SK-N-SH treated with all-trans-retinoic acid at 6 μM for 48 hours (cell line): ENCODE data around the gene OR4E2.

Experiments used
- ATAC-seq: fragments of 200-7000 bp; cut with Tn5 transposase; 3 replicates; pipeline ENCODE4 v1.9.1; 2020; ENCODE audit warnings: mild to moderate bottlenecking, moderate library complexity
- ARNTL ChIP-seq: fragments of 450-650 bp; formaldehyde crosslinking; IDR thresholded peaks from 2 replicates; pipeline ENCODE4 v1.5.0; 2020; ENCODE audit warnings: low read depth, mild to moderate bottlenecking, moderate library complexity, borderline replicate concordance
- BACH2 ChIP-seq: fragments of 250-450 bp; sonication (Bioruptor Pico); IDR thresholded peaks from 2 replicates; pipeline ENCODE4 v1.9.0; 2021; ENCODE audit warnings: mild to moderate bottlenecking, borderline replicate concordance
- CSRNP3 ChIP-seq: fragments of 250-450 bp; sonication (Bioruptor Pico); IDR thresholded peaks from 2 replicates; pipeline ENCODE4 v1.5.1; 2021; ENCODE audit warnings: mild to moderate bottlenecking, moderate library complexity
- ESRRG ChIP-seq: fragments of 250-450 bp; sonication (Bioruptor Pico); IDR thresholded peaks from 2 replicates; pipeline ENCODE4 v1.6.1; 2021; ENCODE audit warnings: mild to moderate bottlenecking
- GLIS3 ChIP-seq: fragments of 250-450 bp; sonication (Bioruptor Pico); IDR thresholded peaks from 2 replicates; pipeline ENCODE4 v1.5.0; 2020; ENCODE audit warnings: mild to moderate bottlenecking, moderate library complexity
- ISL1 ChIP-seq: fragments of 250-450 bp; sonication (Bioruptor Pico); IDR thresholded peaks from 2 replicates; pipeline ENCODE4 v2.1.2; 2022; ENCODE audit warnings: mild to moderate bottlenecking, moderate library complexity
- OSR1 ChIP-seq: fragments of 250-450 bp; sonication (Bioruptor Pico); IDR thresholded peaks from 2 replicates; pipeline ENCODE4 v1.8.0; 2022; ENCODE audit warnings: moderate library complexity, mild to moderate bottlenecking, inconsistent platforms
- PATZ1 ChIP-seq: fragments of 250-450 bp; sonication (Bioruptor Pico); IDR thresholded peaks from 2 replicates; pipeline ENCODE4 v1.8.0; 2020; ENCODE audit warnings: mild to moderate bottlenecking, moderate library complexity, borderline replicate concordance
- RARB ChIP-seq: fragments of 250-450 bp; sonication (Bioruptor Pico); IDR thresholded peaks from 2 replicates; pipeline ENCODE4 v1.8.0; 2021; ENCODE audit warnings: mild to moderate bottlenecking, moderate library complexity
- SNAI2 ChIP-seq: fragments of 250-450 bp; sonication (Bioruptor Pico); IDR thresholded peaks from 2 replicates; pipeline ENCODE4 v1.5.0; 2020; ENCODE audit warnings: mild to moderate bottlenecking, moderate library complexity
- TCF4 ChIP-seq: fragments of 250-450 bp; sonication (Bioruptor Pico); IDR thresholded peaks from 2 replicates; pipeline ENCODE4 v1.8.0; 2021; ENCODE audit warnings: mild to moderate bottlenecking, moderate library complexity, borderline replicate concordance
- TOX ChIP-seq: fragments of 250-450 bp; sonication (Bioruptor Pico); IDR thresholded peaks from 2 replicates; pipeline ENCODE4 v1.8.0; 2021; ENCODE audit warnings: mild to moderate bottlenecking, moderate library complexity, borderline replicate concordance
- ZC3H10 ChIP-seq: fragments of 250-450 bp; sonication (Bioruptor Pico); IDR thresholded peaks from 2 replicates; pipeline ENCODE4 v1.5.1; 2021; ENCODE audit warnings: mild to moderate bottlenecking, moderate library complexity
- ZFP30 ChIP-seq: fragments of 450-650 bp; formaldehyde crosslinking; IDR thresholded peaks from 2 replicates; pipeline ENCODE4 v1.5.0; 2022; ENCODE audit warnings: mild to moderate bottlenecking, moderate library complexity
- ZNF70 ChIP-seq: fragments of 450-650 bp; formaldehyde crosslinking; IDR thresholded peaks from 2 replicates; pipeline ENCODE4 v1.5.0; 2020; ENCODE audit warnings: mild to moderate bottlenecking, moderate library complexity
- ZNF8 ChIP-seq: fragments of 450-650 bp; formaldehyde crosslinking; IDR thresholded peaks from 2 replicates; pipeline ENCODE4 v1.5.0; 2020; ENCODE audit warnings: mild to moderate bottlenecking, moderate library complexity
- TF ChIP-seq, protein P1 (sequence below): fragments of 250-450 bp; sonication (Bioruptor Pico); IDR thresholded peaks from 2 replicates; pipeline ENCODE4 v1.5.1; 2020; ENCODE audit warnings: low read depth, mild to moderate bottlenecking, moderate library complexity
- TF ChIP-seq, protein P2 (sequence below): fragments of 250-450 bp; sonication (Bioruptor Pico); IDR thresholded peaks from 2 replicates; pipeline ENCODE4 v1.5.0; 2020; ENCODE audit warnings: mild to moderate bottlenecking, moderate library complexity

The OR4E2 gene

DNA sequence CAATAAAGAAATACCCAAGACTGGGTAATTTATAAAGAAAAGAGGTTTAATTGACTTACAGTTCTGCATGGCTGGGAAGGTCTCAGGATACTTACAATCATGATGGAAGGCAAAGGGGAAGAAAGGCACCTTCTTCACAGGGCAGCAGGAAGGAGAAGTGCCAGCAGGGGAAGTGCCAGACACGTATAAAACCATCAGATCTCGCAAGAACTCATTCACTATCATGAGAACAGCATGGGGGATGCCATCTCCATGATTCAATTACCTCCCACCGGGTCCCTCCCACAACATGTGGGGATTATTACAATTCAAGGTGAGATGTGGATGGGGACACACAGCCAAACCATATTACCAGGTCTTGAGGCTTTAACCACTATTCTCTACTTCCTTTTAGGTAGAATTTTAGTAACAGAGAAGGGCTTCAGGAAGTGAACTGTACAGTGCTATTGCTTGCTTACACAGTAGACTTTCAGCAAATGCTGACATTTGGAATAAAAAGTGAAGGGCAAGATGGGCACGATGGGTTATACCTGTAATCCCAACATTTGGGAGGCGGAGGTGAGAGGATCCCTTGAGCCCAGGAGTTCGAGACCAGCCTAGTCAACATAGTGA is 60.8 kb downstream of the OR4E2 start:
- ATAC-seq: no peak
- TF ChIP-seq ZNF70 (CRISPR knock-in tag) (no peak), ESRRG (CRISPR knock-in tag) (no peak), ARNTL (CRISPR knock-in tag) (no peak), TCF4 (CRISPR knock-in tag) (no peak), ZFP30 (CRISPR knock-in tag) (no peak), OSR1 (CRISPR knock-in tag) (no peak), CSRNP3 (no peak), GLIS3 (CRISPR knock-in tag) (no peak), SNAI2 (no peak), ISL1 (CRISPR knock-in tag) (no peak), ZC3H10 (no peak), PATZ1 (CRISPR knock-in tag) (no peak), BACH2 (CRISPR knock-in tag) (no peak), TOX (no peak), RARB (CRISPR knock-in tag) (no peak), ZNF8 (no peak)
- TF ChIP-seq, protein P1, sequence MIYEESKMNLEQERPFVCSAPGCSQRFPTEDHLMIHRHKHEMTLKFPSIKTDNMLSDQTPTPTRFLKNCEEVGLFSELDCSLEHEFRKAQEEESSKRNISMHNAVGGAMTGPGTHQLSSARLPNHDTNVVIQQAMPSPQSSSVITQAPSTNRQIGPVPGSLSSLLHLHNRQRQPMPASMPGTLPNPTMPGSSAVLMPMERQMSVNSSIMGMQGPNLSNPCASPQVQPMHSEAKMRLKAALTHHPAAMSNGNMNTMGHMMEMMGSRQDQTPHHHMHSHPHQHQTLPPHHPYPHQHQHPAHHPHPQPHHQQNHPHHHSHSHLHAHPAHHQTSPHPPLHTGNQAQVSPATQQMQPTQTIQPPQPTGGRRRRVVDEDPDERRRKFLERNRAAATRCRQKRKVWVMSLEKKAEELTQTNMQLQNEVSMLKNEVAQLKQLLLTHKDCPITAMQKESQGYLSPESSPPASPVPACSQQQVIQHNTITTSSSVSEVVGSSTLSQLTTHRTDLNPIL (CRISPR knock-in tag): no peak
- TF ChIP-seq, protein P2, sequence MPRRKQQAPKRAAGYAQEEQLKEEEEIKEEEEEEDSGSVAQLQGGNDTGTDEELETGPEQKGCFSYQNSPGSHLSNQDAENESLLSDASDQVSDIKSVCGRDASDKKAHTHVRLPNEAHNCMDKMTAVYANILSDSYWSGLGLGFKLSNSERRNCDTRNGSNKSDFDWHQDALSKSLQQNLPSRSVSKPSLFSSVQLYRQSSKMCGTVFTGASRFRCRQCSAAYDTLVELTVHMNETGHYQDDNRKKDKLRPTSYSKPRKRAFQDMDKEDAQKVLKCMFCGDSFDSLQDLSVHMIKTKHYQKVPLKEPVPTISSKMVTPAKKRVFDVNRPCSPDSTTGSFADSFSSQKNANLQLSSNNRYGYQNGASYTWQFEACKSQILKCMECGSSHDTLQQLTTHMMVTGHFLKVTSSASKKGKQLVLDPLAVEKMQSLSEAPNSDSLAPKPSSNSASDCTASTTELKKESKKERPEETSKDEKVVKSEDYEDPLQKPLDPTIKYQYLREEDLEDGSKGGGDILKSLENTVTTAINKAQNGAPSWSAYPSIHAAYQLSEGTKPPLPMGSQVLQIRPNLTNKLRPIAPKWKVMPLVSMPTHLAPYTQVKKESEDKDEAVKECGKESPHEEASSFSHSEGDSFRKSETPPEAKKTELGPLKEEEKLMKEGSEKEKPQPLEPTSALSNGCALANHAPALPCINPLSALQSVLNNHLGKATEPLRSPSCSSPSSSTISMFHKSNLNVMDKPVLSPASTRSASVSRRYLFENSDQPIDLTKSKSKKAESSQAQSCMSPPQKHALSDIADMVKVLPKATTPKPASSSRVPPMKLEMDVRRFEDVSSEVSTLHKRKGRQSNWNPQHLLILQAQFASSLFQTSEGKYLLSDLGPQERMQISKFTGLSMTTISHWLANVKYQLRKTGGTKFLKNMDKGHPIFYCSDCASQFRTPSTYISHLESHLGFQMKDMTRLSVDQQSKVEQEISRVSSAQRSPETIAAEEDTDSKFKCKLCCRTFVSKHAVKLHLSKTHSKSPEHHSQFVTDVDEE: no peak
